Measurements from ENCODE around the gene DUOX1.

Gene DUOX1

GRCh38 chr15:45150481-45150880, 20.7 kb downstream of the DUOX1 start:
- no peaks in the 10 kb centered on the region for H3K4me1 ChIP-seq (ENCODE audit: insufficient read depth, low read length)
- H3K27ac ChIP-seq (ENCODE audit: low read depth, low read length) = no peak overlapping the region
- no peak overlapping the region for H3K4me3 ChIP-seq (ENCODE audit: low read depth in 1 of 2, low read length in 2 of 2)
- no peaks in the 10 kb centered on the region for H3K9me3 ChIP-seq (ENCODE audit: low read length)
- H3K36me3 ChIP-seq (ENCODE audit: insufficient read depth, low read length) = no peaks in the 10 kb centered on the region
- H3K27me3 ChIP-seq (ENCODE audit: control insufficient read depth in 1 of 2, insufficient read depth in 2 of 2, low read length in 2 of 2) = no peaks in the 10 kb centered on the region
- no peak overlapping the region for H3K9ac ChIP-seq (ENCODE audit: low read length)

GRCh38 chr15:45150997-45151396, 21.2 kb downstream of the DUOX1 start:
- no peaks in the 10 kb centered on the region for H3K36me3 ChIP-seq (ENCODE audit: insufficient read depth, low read length)
- H3K27ac ChIP-seq (ENCODE audit: low read depth, low read length) = no peak overlapping the region
- no peaks in the 10 kb centered on the region for H3K27me3 ChIP-seq (ENCODE audit: control insufficient read depth in 1 of 2, insufficient read depth in 2 of 2, low read length in 2 of 2)
- no peak overlapping the region for H3K9ac ChIP-seq (ENCODE audit: low read length)
- no peaks in the 10 kb centered on the region for H3K9me3 ChIP-seq (ENCODE audit: low read length)
- H3K4me1 ChIP-seq (ENCODE audit: insufficient read depth, low read length) = no peaks in the 10 kb centered on the region
- H3K4me3 ChIP-seq (ENCODE audit: low read depth in 1 of 2, low read length in 2 of 2) = no peak overlapping the region

- H3K4me1 ChIP-seq (ENCODE audit: insufficient read depth, low read length) = no peaks in the 10 kb centered on the region
- no peak overlapping the region for H3K4me3 ChIP-seq (ENCODE audit: low read depth in 1 of 2, low read length in 2 of 2)
These were observed 22.4 kb downstream of the DUOX1 start for GRCh38 chr15:45151998-45152828.

GRCh38 chr15:45155739-45156138, 25.9 kb downstream of the DUOX1 start:
- H3K9ac ChIP-seq (ENCODE audit: low read length) = no peak overlapping the region
- H3K9me3 ChIP-seq (ENCODE audit: low read length) = no peaks in the 10 kb centered on the region
- no peaks in the 10 kb centered on the region for H3K4me1 ChIP-seq (ENCODE audit: insufficient read depth, low read length)
- no peaks in the 10 kb centered on the region for H3K36me3 ChIP-seq (ENCODE audit: insufficient read depth, low read length)
- H3K27ac ChIP-seq (ENCODE audit: low read depth, low read length) = no peak overlapping the region
- H3K4me3 ChIP-seq (ENCODE audit: low read depth in 1 of 2, low read length in 2 of 2) = no peak overlapping the region
- no peaks in the 10 kb centered on the region for H3K27me3 ChIP-seq (ENCODE audit: control insufficient read depth in 1 of 2, insufficient read depth in 2 of 2, low read length in 2 of 2)

More at GRCh38 chr15:45151998-45152828, 22.4 kb downstream of the DUOX1 start:
- Histone ChIP-seq H3K27me3 (ENCODE audit: control insufficient read depth in 1 of 2, insufficient read depth in 2 of 2, low read length in 2 of 2) (no peaks in the 10 kb centered on the region), H3K9ac (ENCODE audit: low read length) (no peak overlapping the region), H3K36me3 (ENCODE audit: insufficient read depth, low read length) (no peaks in the 10 kb centered on the region), H3K9me3 (ENCODE audit: low read length) (no peaks in the 10 kb centered on the region), H3K27ac (ENCODE audit: low read depth, low read length) (no peak overlapping the region)

- no peaks in the 10 kb centered on the region for H3K4me1 ChIP-seq (ENCODE audit: insufficient read depth, low read length)
- H3K4me3 ChIP-seq (ENCODE audit: low read depth in 1 of 2, low read length in 2 of 2) = no peak overlapping the region
- H3K9ac ChIP-seq (ENCODE audit: low read length) = no peak overlapping the region
- no peaks in the 10 kb centered on the region for H3K27me3 ChIP-seq (ENCODE audit: control insufficient read depth in 1 of 2, insufficient read depth in 2 of 2, low read length in 2 of 2)
- H3K9me3 ChIP-seq (ENCODE audit: low read length) = no peaks in the 10 kb centered on the region
- H3K36me3 ChIP-seq (ENCODE audit: insufficient read depth, low read length) = no peaks in the 10 kb centered on the region
- H3K27ac ChIP-seq (ENCODE audit: low read depth, low read length) = no peak overlapping the region
These were observed 27.1 kb downstream of the DUOX1 start for GRCh38 chr15:45156744-45157455.

- H3K4me3 ChIP-seq (ENCODE audit: low read depth in 1 of 2, low read length in 2 of 2) = no peak overlapping the region
- no peaks in the 10 kb centered on the region for H3K9me3 ChIP-seq (ENCODE audit: low read length)
- H3K36me3 ChIP-seq (ENCODE audit: insufficient read depth, low read length) = no peaks in the 10 kb centered on the region
- no peak overlapping the region for H3K27ac ChIP-seq (ENCODE audit: low read depth, low read length)
- no peak overlapping the region for H3K9ac ChIP-seq (ENCODE audit: low read length)
- no peaks in the 10 kb centered on the region for H3K4me1 ChIP-seq (ENCODE audit: insufficient read depth, low read length)
- no peaks in the 10 kb centered on the region for H3K27me3 ChIP-seq (ENCODE audit: control insufficient read depth in 1 of 2, insufficient read depth in 2 of 2, low read length in 2 of 2)
These were observed 28.2 kb downstream of the DUOX1 start for GRCh38 chr15:45157974-45158373.

GRCh38 chr15:45161666-45162065, 31.9 kb downstream of the DUOX1 start:
- no peaks in the 10 kb centered on the region for H3K9me3 ChIP-seq (ENCODE audit: low read length)
- H3K9ac ChIP-seq (ENCODE audit: low read length) = no peak overlapping the region
- no peaks in the 10 kb centered on the region for H3K27me3 ChIP-seq (ENCODE audit: control insufficient read depth in 1 of 2, insufficient read depth in 2 of 2, low read length in 2 of 2)
- H3K36me3 ChIP-seq (ENCODE audit: insufficient read depth, low read length) = no peaks in the 10 kb centered on the region
- no peak overlapping the region for H3K27ac ChIP-seq (ENCODE audit: low read depth, low read length)
- no peak overlapping the region for H3K4me3 ChIP-seq (ENCODE audit: low read depth in 1 of 2, low read length in 2 of 2)
- peaks cover 12% of the 10 kb centered on the region for H3K4me1 ChIP-seq (ENCODE audit: insufficient read depth, low read length)

- H3K9me3 ChIP-seq (ENCODE audit: low read length) = no peaks in the 10 kb centered on the region
- no peak overlapping the region for H3K4me3 ChIP-seq (ENCODE audit: low read depth in 1 of 2, low read length in 2 of 2)
- no peaks in the 10 kb centered on the region for H3K36me3 ChIP-seq (ENCODE audit: insufficient read depth, low read length)
- no peak overlapping the region for H3K27ac ChIP-seq (ENCODE audit: low read depth, low read length)
- H3K27me3 ChIP-seq (ENCODE audit: control insufficient read depth in 1 of 2, insufficient read depth in 2 of 2, low read length in 2 of 2) = no peaks in the 10 kb centered on the region
- no peak overlapping the region for H3K9ac ChIP-seq (ENCODE audit: low read length)
- H3K4me1 ChIP-seq (ENCODE audit: insufficient read depth, low read length) = peaks cover 17% of the 10 kb centered on the region
These were observed 33.1 kb downstream of the DUOX1 start for GRCh38 chr15:45162771-45163507.

- Histone ChIP-seq H3K4me1 (ENCODE audit: insufficient read depth, low read length) (peaks cover 20% of the 10 kb centered on the region), H3K9ac (ENCODE audit: low read length) (no peak overlapping the region), H3K27me3 (ENCODE audit: control insufficient read depth in 1 of 2, insufficient read depth in 2 of 2, low read length in 2 of 2) (no peaks in the 10 kb centered on the region), H3K4me3 (ENCODE audit: low read depth in 1 of 2, low read length in 2 of 2) (no peak overlapping the region), H3K36me3 (ENCODE audit: insufficient read depth, low read length) (no peaks in the 10 kb centered on the region), H3K9me3 (ENCODE audit: low read length) (no peaks in the 10 kb centered on the region), H3K27ac (ENCODE audit: low read depth, low read length) (no peak overlapping the region)
These were observed 33.7 kb downstream of the DUOX1 start for GRCh38 chr15:45163508-45163856.

GRCh38 chr15:45164914-45165313, 35.1 kb downstream of the DUOX1 start:
- Histone ChIP-seq H3K9ac (ENCODE audit: low read length) (no peak overlapping the region), H3K36me3 (ENCODE audit: insufficient read depth, low read length) (no peaks in the 10 kb centered on the region), H3K27ac (ENCODE audit: low read depth, low read length) (no peak overlapping the region), H3K4me3 (ENCODE audit: low read depth in 1 of 2, low read length in 2 of 2) (no peak overlapping the region), H3K4me1 (ENCODE audit: insufficient read depth, low read length) (peaks cover 20% of the 10 kb centered on the region), H3K9me3 (ENCODE audit: low read length) (no peaks in the 10 kb centered on the region), H3K27me3 (ENCODE audit: control insufficient read depth in 1 of 2, insufficient read depth in 2 of 2, low read length in 2 of 2) (no peaks in the 10 kb centered on the region)

GRCh38 chr15:45165536-45165935, 35.7 kb downstream of the DUOX1 start:
- no peak overlapping the region for H3K9ac ChIP-seq (ENCODE audit: low read length)
- H3K4me3 ChIP-seq (ENCODE audit: low read depth in 1 of 2, low read length in 2 of 2) = no peak overlapping the region
- peaks cover 20% of the 10 kb centered on the region for H3K4me1 ChIP-seq (ENCODE audit: insufficient read depth, low read length)
- no peaks in the 10 kb centered on the region for H3K36me3 ChIP-seq (ENCODE audit: insufficient read depth, low read length)
- H3K27ac ChIP-seq (ENCODE audit: low read depth, low read length) = peak overlapping the region; percentile 98
- no peaks in the 10 kb centered on the region for H3K9me3 ChIP-seq (ENCODE audit: low read length)
- H3K27me3 ChIP-seq (ENCODE audit: control insufficient read depth in 1 of 2, insufficient read depth in 2 of 2, low read length in 2 of 2) = no peaks in the 10 kb centered on the region
